HepG2 (cell line): Measurements from ENCODE around the gene GLIS2. TPM values are rescaled to one million over a fixed set of nuclear protein-coding genes. Genes with fewer than 3 reads are reported as not detected.

ENCODE experiments used
- GLMP ChIP-seq: sonication (generic); formaldehyde crosslinking; IDR thresholded peaks from 2 replicates; pipeline ENCODE4 v1.9.0; 2021; ENCODE audit warnings: missing genetic modification reagents, mild to moderate bottlenecking, borderline replicate concordance
- KLF11 ChIP-seq: IDR thresholded peaks from 2 replicates; pipeline ENCODE4 v1.6.1; 2016; ENCODE audit warnings: missing compliant biosample characterization
- PAX8 ChIP-seq: sonication (generic); formaldehyde crosslinking; IDR thresholded peaks from 2 replicates; pipeline ENCODE4 v1.8.0; 2022; ENCODE audit warnings: mild to moderate bottlenecking, missing genetic modification reagents, borderline replicate concordance
- TBX2 ChIP-seq: sonication (generic); formaldehyde crosslinking; IDR thresholded peaks from 2 replicates; pipeline ENCODE4 v1.5.0; 2020; ENCODE audit warnings: missing genetic modification reagents, mild to moderate bottlenecking, borderline replicate concordance
- TCF7L2 ChIP-seq: IDR thresholded peaks from 2 replicates; pipeline ENCODE4 v1.6.1; 2011; ENCODE audit warnings: mild to moderate bottlenecking, low read depth, low read length, moderate library complexity
- ZFP90 ChIP-seq: sonication (generic); formaldehyde crosslinking; IDR thresholded peaks from 2 replicates; pipeline ENCODE4 v1.8.0; 2022; ENCODE audit warnings: missing genetic modification reagents, mild to moderate bottlenecking, inconsistent platforms, borderline replicate concordance
- ZNF17 ChIP-seq: sonication (generic); formaldehyde crosslinking; IDR thresholded peaks from 2 replicates; pipeline ENCODE4 v1.5.0; 2020; ENCODE audit warnings: mild to moderate bottlenecking, missing genetic modification reagents
- ZNF251 ChIP-seq: sonication (generic); formaldehyde crosslinking; IDR thresholded peaks from 2 replicates; pipeline ENCODE4 v1.9.0; 2021; ENCODE audit warnings: mild to moderate bottlenecking, missing genetic modification reagents
- ZNF343 ChIP-seq: sonication (generic); formaldehyde crosslinking; IDR thresholded peaks from 2 replicates; pipeline ENCODE4 v1.4.0; 2020; ENCODE audit warnings: mild to moderate bottlenecking, missing genetic modification reagents
- ZNF350 ChIP-seq: sonication (generic); formaldehyde crosslinking; IDR thresholded peaks from 2 replicates; pipeline ENCODE4 v1.4.0; 2020; ENCODE audit warnings: mild to moderate bottlenecking, low read depth, missing genetic modification reagents, borderline replicate concordance
- ZNF713 ChIP-seq: sonication (generic); formaldehyde crosslinking; IDR thresholded peaks from 2 replicates; pipeline ENCODE4 v1.4.0; 2020; ENCODE audit warnings: mild to moderate bottlenecking, missing genetic modification reagents
- ZNF777 ChIP-seq: sonication (generic); formaldehyde crosslinking; IDR thresholded peaks from 2 replicates; pipeline ENCODE4 v1.4.0; 2020; ENCODE audit warnings: missing genetic modification reagents
- ZNF891 ChIP-seq: sonication (generic); formaldehyde crosslinking; IDR thresholded peaks from 2 replicates; pipeline ENCODE4 v1.5.0; 2020; ENCODE audit warnings: mild to moderate bottlenecking, missing genetic modification reagents
- polyA plus RNA-seq, 8 experiments: library from polyadenylated mRNA; depleted of rRNA in 3 of 8; stranded (reverse) in 7 of 8; unstranded in 1 of 8; fragments of >200 nt; fragmentation: Illumina TruSeq in 4 of 8; extraction: Trizol in 4 of 8; gene quantifications; 2 replicates each; pipeline versions ENCODE4 v1.2.1 to v1.2.3, GENCODE V29; 2011 to 2016; ENCODE audit warnings: low read depth in 4 of 8, missing spikeins in 1 of 8, mixed read lengths in 1 of 8; ENCODE audit not compliant: insufficient read depth in 1 of 8
- total RNA-seq, 5 experiments: library from RNA; depleted of rRNA; stranded (reverse); fragments of >200 nt; fragmentation: Illumina TruSeq; extraction: Trizol; gene quantifications; 2 replicates each; pipeline ENCODE4 v1.2.3, GENCODE V29; 2016; ENCODE audit warnings: low read depth in 1 of 5
- TF ChIP-seq, protein P1 (sequence below): sonication (generic); formaldehyde crosslinking; IDR thresholded peaks from 2 replicates; pipeline ENCODE4 v1.4.0; 2020; ENCODE audit warnings: mild to moderate bottlenecking, low read depth, missing genetic modification reagents
- TF ChIP-seq, protein P2 (sequence below): sonication (generic); formaldehyde crosslinking; IDR thresholded peaks from 2 replicates; pipeline ENCODE4 v1.8.0; 2022; ENCODE audit warnings: mild to moderate bottlenecking, missing genetic modification reagents; ENCODE audit not compliant: insufficient replicate concordance
- TF ChIP-seq, protein P3 (sequence below): sonication (generic); formaldehyde crosslinking; IDR thresholded peaks from 2 replicates; pipeline ENCODE4 v1.5.0; 2020; ENCODE audit warnings: mild to moderate bottlenecking, missing genetic modification reagents, borderline replicate concordance

The GLIS2 gene
- total and polyA plus RNA-seq, 2 of the 13 experiments (the other 11 are each of a cell fraction or from before 2014, with no cell fraction given) = 0.28 to 0.29 TPM

GRCh38 chr16:4350787-4351659, 35.2 kb downstream of the GLIS2 start, which contains the start of gene PAM16 (continued):
- TF ChIP-seq GLMP (CRISPR knock-in tag) (no peak), ZNF343 (CRISPR knock-in tag) (no peak), KLF11 (CRISPR knock-in tag) (no peak), TCF7L2 (no peak), ZNF777 (CRISPR knock-in tag) (no peak), TBX2 (CRISPR knock-in tag) (peak; percentile 12; the same call in 1 of the 2 replicates), ZNF251 (no peak), ZNF350 (CRISPR knock-in tag) (no peak), ZNF713 (CRISPR knock-in tag) (no peak), PAX8 (0 out of 2 replicates have a peak, but pooled peaks have one; percentile 35), ZFP90 (no peak), ZNF17 (CRISPR knock-in tag) (no peak), ZNF891 (CRISPR knock-in tag) (no peak; the same call in 1 of the 2 replicates)
- TF ChIP-seq, protein P1, sequence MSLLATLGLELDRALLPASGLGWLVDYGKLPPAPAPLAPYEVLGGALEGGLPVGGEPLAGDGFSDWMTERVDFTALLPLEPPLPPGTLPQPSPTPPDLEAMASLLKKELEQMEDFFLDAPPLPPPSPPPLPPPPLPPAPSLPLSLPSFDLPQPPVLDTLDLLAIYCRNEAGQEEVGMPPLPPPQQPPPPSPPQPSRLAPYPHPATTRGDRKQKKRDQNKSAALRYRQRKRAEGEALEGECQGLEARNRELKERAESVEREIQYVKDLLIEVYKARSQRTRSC (CRISPR knock-in tag) = no peak
- TF ChIP-seq, protein P2, sequence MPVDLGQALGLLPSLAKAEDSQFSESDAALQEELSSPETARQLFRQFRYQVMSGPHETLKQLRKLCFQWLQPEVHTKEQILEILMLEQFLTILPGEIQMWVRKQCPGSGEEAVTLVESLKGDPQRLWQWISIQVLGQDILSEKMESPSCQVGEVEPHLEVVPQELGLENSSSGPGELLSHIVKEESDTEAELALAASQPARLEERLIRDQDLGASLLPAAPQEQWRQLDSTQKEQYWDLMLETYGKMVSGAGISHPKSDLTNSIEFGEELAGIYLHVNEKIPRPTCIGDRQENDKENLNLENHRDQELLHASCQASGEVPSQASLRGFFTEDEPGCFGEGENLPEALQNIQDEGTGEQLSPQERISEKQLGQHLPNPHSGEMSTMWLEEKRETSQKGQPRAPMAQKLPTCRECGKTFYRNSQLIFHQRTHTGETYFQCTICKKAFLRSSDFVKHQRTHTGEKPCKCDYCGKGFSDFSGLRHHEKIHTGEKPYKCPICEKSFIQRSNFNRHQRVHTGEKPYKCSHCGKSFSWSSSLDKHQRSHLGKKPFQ = no peak
- TF ChIP-seq, protein P3, sequence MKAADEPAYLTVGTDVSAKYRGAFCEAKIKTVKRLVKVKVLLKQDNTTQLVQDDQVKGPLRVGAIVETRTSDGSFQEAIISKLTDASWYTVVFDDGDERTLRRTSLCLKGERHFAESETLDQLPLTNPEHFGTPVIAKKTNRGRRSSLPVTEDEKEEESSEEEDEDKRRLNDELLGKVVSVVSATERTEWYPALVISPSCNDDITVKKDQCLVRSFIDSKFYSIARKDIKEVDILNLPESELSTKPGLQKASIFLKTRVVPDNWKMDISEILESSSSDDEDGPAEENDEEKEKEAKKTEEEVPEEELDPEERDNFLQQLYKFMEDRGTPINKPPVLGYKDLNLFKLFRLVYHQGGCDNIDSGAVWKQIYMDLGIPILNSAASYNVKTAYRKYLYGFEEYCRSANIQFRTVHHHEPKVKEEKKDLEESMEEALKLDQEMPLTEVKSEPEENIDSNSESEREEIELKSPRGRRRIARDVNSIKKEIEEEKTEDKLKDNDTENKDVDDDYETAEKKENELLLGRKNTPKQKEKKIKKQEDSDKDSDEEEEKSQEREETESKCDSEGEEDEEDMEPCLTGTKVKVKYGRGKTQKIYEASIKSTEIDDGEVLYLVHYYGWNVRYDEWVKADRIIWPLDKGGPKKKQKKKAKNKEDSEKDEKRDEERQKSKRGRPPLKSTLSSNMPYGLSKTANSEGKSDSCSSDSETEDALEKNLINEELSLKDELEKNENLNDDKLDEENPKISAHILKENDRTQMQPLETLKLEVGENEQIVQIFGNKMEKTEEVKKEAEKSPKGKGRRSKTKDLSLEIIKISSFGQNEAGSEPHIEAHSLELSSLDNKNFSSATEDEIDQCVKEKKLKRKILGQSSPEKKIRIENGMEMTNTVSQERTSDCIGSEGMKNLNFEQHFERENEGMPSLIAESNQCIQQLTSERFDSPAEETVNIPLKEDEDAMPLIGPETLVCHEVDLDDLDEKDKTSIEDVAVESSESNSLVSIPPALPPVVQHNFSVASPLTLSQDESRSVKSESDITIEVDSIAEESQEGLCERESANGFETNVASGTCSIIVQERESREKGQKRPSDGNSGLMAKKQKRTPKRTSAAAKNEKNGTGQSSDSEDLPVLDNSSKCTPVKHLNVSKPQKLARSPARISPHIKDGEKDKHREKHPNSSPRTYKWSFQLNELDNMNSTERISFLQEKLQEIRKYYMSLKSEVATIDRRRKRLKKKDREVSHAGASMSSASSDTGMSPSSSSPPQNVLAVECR (CRISPR knock-in tag) = peak; percentile 70
